ENCODE data around the gene STX16. TPM values are rescaled to one million over a fixed set of nuclear protein-coding genes. Genes with fewer than 3 reads are reported as not detected.

STX16 gene
- polyA plus RNA-seq, 3 donors: 15.6 to 165 (median 27.4) TPM

GRCh38 chr20:58715801-58716475, 64.9 kb downstream of the STX16 start:
- no peak for TF ChIP-seq CTCF (IDR thresholded peaks at IDR 0.05)
- no peak overlapping the region for H3K4me3 Mint-ChIP-seq
- Histone ChIP-seq H3K9me3 (replicated peaks in 1 of 2; ENCODE audit: control insufficient read depth in 1 of 2, insufficient read depth in 1 of 2, low read length in 2 of 2) (no peaks in the 10 kb centered on the region), H3K27me3 (ENCODE audit: control insufficient read depth in 2 of 2, insufficient read depth in 2 of 2, low read length in 2 of 2) (no peaks in the 10 kb centered on the region), H3K9ac (ENCODE audit: insufficient read depth, low read length, poor library complexity, severe bottlenecking) (no peak overlapping the region), H3K4me3 (replicated peaks in 1 of 3; ENCODE audit: low read depth in 2 of 3, low read length in 3 of 3) (no peak overlapping the region), H3K4me1 (ENCODE audit: control insufficient read depth in 1 of 2, insufficient read depth in 2 of 2, low read length in 2 of 2) (no peaks in the 10 kb centered on the region), H2AFZ (ENCODE audit: insufficient read depth, low read depth, low read length, poor library complexity, severe bottlenecking) (no peak overlapping the region), H4K20me1 (ENCODE audit: insufficient read depth, low read length) (no peaks in the 10 kb centered on the region), H3K4me2 (replicated peaks; ENCODE audit: extremely low read depth, low read length, poor library complexity, severe bottlenecking) (no peak overlapping the region), H3K27ac (ENCODE audit: low read depth in 1 of 2, low read length in 2 of 2) (no peak overlapping the region), H3K36me3 (replicated peaks in 1 of 2; ENCODE audit: control insufficient read depth in 1 of 2, insufficient read depth in 2 of 2, low read length in 2 of 2) (peaks cover 19 to 36% of the 10 kb centered on the region in 2 donors), H3K79me2 (ENCODE audit: insufficient read depth, low read length) (no peaks in the 10 kb centered on the region)
- no peak overlapping the region for H3K27ac Mint-ChIP-seq
- 97% methylated on average over 15 of the region's 18 CpGs for WGBS (ENCODE audit: insufficient coverage)
- intact Hi-C loops (cut with micrococcal nuclease): no loop called here
- peaks cover 16 to 28% of the 10 kb centered on the region in 2 donors for H3K36me3 Mint-ChIP-seq
- H3K9me3 Mint-ChIP-seq: peaks cover 0 to 2% (median 0%) of the 10 kb centered on the region in 7 donors
- no peaks in the 10 kb centered on the region for H3K4me1 Mint-ChIP-seq
- peak in 1 of 3 donors; percentile 1 for DNase-seq
- peaks cover 0 to 2% (median 2%) of the 10 kb centered on the region in 3 donors for H3K27me3 Mint-ChIP-seq (ENCODE audit: low read depth in 3 of 3)

GRCh38 chr20:58716476-58717277, 65.6 kb downstream of the STX16 start:
- H3K79me2 ChIP-seq (ENCODE audit: insufficient read depth, low read length): no peaks in the 10 kb centered on the region
- no peak overlapping the region for H3K4me2 ChIP-seq (replicated peaks; ENCODE audit: extremely low read depth, low read length, poor library complexity, severe bottlenecking)
- H3K27me3 ChIP-seq (ENCODE audit: control insufficient read depth in 2 of 2, insufficient read depth in 2 of 2, low read length in 2 of 2): no peaks in the 10 kb centered on the region
- no peak for TF ChIP-seq CTCF (IDR thresholded peaks at IDR 0.05)
- 97% methylated on average over 22 of the region's 23 CpGs for WGBS (ENCODE audit: insufficient coverage)
- no peak overlapping the region for H3K4me3 ChIP-seq (replicated peaks in 1 of 3; ENCODE audit: low read depth in 2 of 3, low read length in 3 of 3)
- peaks cover 0 to under 1% of the 10 kb centered on the region in 2 donors for H3K4me1 ChIP-seq (ENCODE audit: control insufficient read depth in 1 of 2, insufficient read depth in 2 of 2, low read length in 2 of 2)
- Mint-ChIP-seq H3K4me3 (no peak overlapping the region), H3K27me3 (ENCODE audit: low read depth in 3 of 3) (peaks cover 2 to 4% (median 3%) of the 10 kb centered on the region in 3 donors), H3K9me3 (peaks cover 0 to 2% (median 0%) of the 10 kb centered on the region in 7 donors), H3K36me3 (peaks cover 16 to 28% of the 10 kb centered on the region in 2 donors), H3K27ac (no peak overlapping the region), H3K4me1 (peaks cover under 1% of the 10 kb centered on the region)
- no peak overlapping the region for H3K9ac ChIP-seq (ENCODE audit: insufficient read depth, low read length, poor library complexity, severe bottlenecking)
- H2AFZ ChIP-seq (ENCODE audit: insufficient read depth, low read depth, low read length, poor library complexity, severe bottlenecking): no peak overlapping the region
- DNase-seq: peak in 1 of 3 donors; percentile 2
- no peaks in the 10 kb centered on the region for H4K20me1 ChIP-seq (ENCODE audit: insufficient read depth, low read length)
- H3K36me3 ChIP-seq (replicated peaks in 1 of 2; ENCODE audit: control insufficient read depth in 1 of 2, insufficient read depth in 2 of 2, low read length in 2 of 2): peaks cover 19 to 36% of the 10 kb centered on the region in 2 donors
- no peak overlapping the region for H3K27ac ChIP-seq (ENCODE audit: low read depth in 1 of 2, low read length in 2 of 2)
- H3K9me3 ChIP-seq (replicated peaks in 1 of 2; ENCODE audit: control insufficient read depth in 1 of 2, insufficient read depth in 1 of 2, low read length in 2 of 2): no peaks in the 10 kb centered on the region
- intact Hi-C loops (cut with micrococcal nuclease): no loop called here

Measured in CD14-positive monocyte (primary cell).